NCI-H82 (cell line): ENCODE results near the gene XIRP2.

Source experiments
- DNase-seq: peaks from one replicate; lab custom pipeline; 2025; lab: John Stamatoyannopoulos, UW

The XIRP2 gene, protein sequence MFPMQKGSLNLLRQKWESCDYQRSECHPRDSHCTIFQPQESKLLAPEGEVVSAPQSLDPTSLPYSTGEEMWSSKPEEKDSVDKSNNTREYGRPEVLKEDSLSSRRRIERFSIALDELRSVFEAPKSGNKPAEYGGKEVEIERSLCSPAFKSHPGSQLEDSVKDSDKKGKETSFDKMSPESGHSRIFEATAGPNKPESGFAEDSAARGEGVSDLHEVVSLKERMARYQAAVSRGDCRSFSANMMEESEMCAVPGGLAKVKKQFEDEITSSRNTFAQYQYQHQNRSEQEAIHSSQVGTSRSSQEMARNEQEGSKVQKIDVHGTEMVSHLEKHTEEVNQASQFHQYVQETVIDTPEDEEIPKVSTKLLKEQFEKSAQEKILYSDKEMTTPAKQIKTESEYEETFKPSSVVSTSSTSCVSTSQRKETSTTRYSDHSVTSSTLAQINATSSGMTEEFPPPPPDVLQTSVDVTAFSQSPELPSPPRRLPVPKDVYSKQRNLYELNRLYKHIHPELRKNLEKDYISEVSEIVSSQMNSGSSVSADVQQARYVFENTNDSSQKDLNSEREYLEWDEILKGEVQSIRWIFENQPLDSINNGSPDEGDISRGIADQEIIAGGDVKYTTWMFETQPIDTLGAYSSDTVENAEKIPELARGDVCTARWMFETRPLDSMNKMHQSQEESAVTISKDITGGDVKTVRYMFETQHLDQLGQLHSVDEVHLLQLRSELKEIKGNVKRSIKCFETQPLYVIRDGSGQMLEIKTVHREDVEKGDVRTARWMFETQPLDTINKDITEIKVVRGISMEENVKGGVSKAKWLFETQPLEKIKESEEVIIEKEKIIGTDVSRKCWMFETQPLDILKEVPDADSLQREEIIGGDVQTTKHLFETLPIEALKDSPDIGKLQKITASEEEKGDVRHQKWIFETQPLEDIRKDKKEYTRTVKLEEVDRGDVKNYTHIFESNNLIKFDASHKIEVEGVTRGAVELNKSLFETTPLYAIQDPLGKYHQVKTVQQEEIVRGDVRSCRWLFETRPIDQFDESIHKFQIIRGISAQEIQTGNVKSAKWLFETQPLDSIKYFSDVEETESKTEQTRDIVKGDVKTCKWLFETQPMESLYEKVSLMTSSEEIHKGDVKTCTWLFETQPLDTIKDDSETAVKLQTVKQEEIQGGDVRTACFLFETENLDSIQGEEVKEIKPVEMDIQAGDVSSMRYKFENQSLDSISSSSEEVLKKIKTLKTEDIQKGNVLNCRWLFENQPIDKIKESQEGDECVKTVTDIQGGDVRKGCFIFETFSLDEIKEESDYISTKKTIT (N-terminal part only)

DNA sequence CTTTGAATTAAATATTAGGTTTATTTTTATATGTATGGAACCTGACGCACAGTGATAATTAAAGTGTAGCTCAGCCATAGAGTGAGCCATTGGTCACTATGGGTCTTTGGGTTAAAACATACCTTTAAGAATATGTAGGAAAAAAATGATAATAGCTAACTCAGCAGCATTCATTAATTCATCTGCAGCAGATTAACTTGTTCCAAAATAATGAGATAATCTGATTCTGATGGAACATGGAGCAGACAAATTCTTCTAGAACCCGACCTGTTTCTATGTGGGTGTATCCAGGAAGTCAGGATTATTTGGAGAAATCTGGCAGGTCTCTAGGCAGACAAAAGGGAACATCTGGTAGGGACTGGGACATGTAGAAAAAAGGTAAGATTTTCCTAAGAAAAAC lies at the start of gene XIRP2:
XIRP2 (plus strand) TSS at position 301 of the 400 bp plus-strand sequence. CDS start 15,003 bp downstream, outside the sequence.
- DNase-seq, result no peak

GRCh38 chr2:166841152-166841551 lies 47.1 kb upstream of the XIRP2 start:
- DNase-seq, result no peak

DNA sequence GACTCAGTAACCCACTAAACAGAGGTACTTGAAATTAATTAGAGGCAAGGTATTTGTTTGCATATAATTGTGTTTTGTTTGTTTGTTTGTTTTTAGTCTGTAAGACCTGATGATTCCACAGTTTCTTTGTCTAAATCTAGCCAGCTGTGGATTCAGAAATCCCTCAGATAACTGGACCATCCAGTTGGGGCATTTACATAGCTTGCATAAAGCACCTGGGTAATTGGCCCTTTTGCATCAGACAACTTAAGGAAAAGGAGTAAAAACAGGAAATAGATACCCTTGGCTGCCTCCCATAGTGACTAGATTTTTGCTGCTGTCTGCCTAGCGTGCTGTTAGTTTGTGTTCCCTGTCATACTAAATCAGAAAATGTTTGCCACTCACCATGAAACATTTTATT lies 46.6 kb upstream of the XIRP2 start:
- DNase-seq, result no peak

GRCh38 chr2:166844111-166844510 lies 44.2 kb upstream of the XIRP2 start:
- no peak for DNase-seq

GRCh38 chr2:166862468-166863132 lies 25.7 kb upstream of the XIRP2 start:
- no peak for DNase-seq

DNA sequence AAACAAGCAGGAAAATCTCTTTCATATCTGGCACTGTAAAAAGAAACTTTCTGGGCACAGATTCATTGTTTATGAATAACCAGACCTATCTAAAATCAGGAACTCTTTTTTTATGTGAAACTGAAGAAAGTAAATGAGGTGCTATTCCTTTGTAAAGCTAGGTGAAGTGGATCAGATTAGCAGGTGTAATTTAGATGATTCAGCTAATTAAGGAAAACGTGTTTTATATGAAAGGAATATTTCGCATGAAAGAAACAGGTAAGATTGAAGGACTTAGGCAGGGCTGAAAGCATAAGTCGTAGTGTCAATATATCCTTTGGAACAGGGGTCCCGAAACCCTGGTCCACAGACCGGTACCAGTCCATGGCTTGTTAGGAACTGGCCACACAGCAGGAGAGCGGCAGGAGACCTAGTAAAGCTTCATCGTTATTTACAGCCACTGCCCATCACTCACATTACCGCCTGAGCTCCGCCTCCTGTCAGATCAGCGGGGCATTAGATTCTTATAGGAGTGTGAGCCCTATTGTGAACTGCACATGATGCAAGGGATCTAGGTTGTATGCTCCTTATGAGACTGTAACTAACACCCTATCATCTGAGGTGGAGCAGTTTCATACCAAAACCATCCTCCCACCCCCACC lies 20.3 kb upstream of the XIRP2 start:
- peak; percentile 32 for DNase-seq

DNA sequence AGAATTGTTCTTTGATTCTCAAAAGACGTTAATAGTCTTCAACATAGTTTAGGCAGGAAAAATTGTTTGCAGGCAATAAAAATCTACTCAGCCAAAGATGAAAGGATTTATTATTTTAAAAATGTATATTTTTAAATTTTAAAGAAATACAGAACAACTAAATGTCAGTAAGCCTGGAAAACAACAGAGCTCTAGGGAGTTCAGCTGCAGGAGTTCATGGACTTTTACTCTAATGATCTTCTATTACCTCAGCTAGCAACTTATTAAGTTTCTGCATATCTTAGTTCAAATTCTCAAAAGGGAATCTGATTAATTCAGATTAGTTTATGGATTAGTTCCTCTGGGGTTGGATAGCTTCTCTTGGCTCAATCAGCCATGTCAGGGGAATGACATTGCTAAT lies 17.9 kb upstream of the XIRP2 start:
- DNase-seq, result peak; percentile 28

DNA sequence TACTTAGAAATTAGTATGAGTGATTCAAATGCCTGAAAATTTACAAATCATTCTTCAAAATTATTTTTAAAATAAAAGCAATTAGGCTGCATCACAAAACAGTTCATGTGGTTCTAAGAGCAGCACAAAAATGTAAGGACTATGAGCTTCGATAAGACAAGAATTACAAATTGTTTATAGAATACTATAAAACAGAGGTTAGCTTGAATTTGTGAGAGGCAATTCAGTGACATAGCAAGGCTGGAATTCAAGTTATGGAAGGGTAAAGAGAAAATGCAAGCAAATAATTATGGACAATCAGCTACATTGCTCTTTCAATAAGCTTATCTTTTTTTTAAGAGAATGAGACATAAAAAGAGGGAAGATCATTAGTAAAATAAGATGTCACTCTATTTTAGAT lies 7.1 kb upstream of the XIRP2 start:
- no peak for DNase-seq

GRCh38 chr2:166882851-166883250 lies 5.4 kb upstream of the XIRP2 start:
- DNase-seq, result no peak

- DNase-seq, result no peak
Measured at GRCh38 chr2:166891727-166892126, 3.4 kb downstream of the XIRP2 start.

DNA sequence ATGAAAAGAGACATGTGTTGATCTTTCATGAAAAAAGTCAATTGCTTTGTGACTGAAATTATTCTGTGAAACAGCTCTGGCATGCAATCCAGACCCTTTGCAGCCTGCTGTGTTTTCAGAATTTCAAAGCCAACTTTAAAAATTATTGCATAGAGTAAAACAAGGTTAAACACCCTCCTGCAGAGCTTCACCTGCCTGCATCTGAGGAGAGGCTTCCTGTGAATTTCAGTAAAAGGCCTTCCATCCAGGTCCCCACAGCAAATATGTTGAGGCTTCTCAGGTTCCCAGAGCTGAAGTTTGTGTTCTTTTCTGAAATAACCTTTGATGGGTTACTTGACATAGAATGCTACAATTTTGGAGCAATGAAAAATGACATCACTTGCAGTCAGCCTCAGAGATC lies 4.1 kb downstream of the XIRP2 start:
- DNase-seq, result no peak

DNA sequence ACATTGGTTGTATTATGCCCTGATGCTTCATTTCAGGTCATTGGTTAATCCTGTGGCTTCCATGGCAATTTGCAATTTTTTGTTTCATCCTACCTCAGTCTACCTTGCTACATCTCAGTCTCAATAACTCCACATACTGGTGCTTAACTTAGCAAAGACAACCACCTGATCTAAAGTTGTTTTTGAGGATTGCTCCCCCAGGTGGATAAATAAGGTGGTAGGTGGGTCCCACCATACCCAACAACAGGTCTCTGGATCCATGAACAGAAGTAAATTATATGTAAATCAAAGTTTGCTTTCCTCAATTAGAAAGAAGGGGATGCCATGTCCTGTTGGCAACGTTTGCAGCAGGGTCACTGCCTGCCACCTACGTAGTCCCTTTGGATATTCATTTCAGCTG lies 7.0 kb downstream of the XIRP2 start:
- DNase-seq, result no peak

DNA sequence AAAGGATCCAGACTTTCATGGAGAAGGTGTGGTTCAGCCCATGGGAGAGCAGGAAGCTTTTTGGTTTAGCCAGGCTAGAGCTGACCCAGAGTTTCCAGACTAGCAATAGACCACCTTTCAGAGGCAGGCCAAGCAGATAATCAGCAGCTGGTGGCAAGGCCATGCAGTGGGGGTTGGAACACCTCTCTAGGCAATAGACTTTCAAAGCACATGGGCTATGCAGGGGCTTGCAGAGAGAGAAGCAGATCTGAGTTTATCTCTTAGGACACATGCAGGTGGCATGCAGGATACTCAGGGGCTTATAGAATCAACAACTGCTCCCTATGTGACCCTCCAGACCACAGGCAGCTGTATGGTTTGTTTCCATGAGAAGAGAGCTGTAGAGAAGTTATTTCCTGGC lies 9.4 kb downstream of the XIRP2 start:
- DNase-seq, result peak; percentile 10

- no peak for DNase-seq
Measured at GRCh38 chr2:166899676-166900075, 11.4 kb downstream of the XIRP2 start.

- peak; percentile 42 for DNase-seq
Measured at GRCh38 chr2:166900700-166901099, 12.4 kb downstream of the XIRP2 start.

DNA sequence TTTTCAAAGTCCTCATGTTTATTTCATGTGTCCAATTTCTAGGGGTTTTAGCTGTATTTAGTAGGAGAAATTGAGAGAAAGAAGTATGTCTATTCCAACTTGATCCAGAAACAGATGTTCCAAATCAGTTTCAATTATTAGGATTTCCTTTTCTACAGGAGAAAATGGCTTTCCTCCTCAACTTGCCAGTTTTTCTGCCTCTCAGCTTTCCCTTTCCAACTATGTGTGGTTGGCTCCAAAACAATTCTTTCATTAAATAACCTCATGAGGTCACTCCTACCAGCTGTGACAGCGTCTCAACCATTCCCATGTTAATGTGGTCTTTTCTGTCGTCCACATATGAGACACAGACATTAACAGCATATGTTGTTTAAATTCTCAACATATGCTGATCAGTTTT lies 13.1 kb downstream of the XIRP2 start:
- no peak for DNase-seq

DNA sequence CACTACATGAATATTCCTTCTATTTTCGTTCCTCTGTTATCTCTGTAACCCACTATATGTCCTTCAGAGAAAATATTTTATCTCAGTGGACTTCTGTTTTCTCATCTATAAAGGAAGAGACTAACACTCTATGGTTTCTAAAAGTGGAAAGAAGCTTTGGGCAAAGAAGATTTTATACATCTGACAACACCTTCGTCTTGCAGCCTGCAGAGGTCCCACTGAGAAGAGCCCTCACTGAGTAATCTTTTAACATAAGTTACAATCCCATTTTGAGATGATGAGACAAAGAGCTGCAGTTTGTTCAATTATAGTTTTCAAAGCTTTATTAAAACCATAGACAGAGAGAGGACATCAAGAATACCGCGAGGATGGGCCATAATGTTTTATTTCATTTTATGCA lies 28.7 kb downstream of the XIRP2 start:
- no peak for DNase-seq

- no peak for DNase-seq
Measured at GRCh38 chr2:166917415-166917814, 29.1 kb downstream of the XIRP2 start.

DNA sequence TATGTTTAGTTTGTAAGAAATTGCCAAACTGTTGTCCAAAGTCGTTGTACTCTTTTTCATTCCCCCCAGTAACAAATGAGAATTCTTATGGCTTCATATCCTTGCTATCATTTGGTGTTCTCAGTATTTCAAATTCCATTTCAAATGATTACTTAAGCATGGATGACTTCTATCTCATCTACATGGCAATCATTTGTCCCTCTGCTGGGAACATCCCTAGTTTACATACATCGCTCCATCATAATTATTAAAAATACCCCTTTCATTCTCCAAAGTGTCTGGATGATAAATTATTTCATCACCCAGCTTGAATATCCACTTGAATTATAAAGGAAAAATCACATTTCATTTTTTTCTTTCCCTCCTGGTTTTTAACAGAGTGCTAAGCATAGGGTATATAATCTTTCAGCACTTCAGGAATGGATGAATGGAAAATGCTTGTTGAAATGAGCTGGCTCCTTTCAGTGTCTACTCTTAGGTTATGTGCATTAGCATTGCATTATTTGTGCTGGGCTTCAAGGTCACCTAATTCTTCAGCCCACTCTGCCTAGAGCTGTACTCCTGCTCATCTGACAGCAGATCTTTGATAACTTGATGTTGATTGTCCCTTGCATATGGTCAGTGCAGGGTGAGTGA lies 33.1 kb downstream of the XIRP2 start:
- no peak for DNase-seq

- DNase-seq, result no peak
Measured at GRCh38 chr2:166924967-166925366, 36.7 kb downstream of the XIRP2 start.

DNA sequence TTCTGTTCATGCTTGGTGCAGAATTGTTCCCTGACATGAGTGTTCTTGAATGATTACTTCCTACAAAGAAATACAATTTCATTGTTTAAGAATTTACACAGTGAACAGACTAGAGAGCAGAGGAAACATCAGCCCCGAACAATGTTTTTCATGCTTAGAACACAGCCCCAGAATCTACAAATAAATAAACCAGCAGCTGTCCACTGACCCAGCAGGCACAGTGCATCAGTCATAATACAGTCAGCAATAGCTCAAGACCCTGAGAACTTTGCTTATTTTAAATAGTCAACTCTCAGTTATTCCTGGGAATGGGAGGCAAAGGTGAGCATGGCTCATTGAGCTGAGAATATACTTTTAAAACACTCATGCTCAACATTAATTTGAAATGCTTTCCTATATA lies 38.4 kb downstream of the XIRP2 start:
- no peak for DNase-seq
